Esophagus squamous epithelium (tissue), 5 donors: ENCODE results near the gene SEC23IP. TPM values are rescaled to one million over a fixed set of nuclear protein-coding genes. Genes with fewer than 3 reads are reported as not detected.

ENCODE experiments used
- DNase-seq: peaks from one replicate; lab custom pipeline; 2025; lab: John Stamatoyannopoulos, UW
- H3K27ac ChIP-seq, 4 donors: fragments of 200-600 bp; sonication (generic); one replicate each; pipeline ENCODE4 v1.5.1; 2016 to 2019; ENCODE audit warnings: mild to moderate bottlenecking in 1 of 4
- H3K27me3 ChIP-seq, 4 donors: fragments of 200-600 bp; sonication (generic); 1 replicate in 3 of 4; 2 replicates in 1 of 4; pipeline versions ENCODE4 v1.5.1 to v1.6.0; 2017 to 2021; ENCODE audit warnings: antibody characterized with exemption in 1 of 4
- H3K36me3 ChIP-seq, 3 donors: fragments of 200-600 bp; sonication (generic); one replicate each; pipeline ENCODE4 v1.5.1; 2016 to 2019
- H3K4me1 ChIP-seq, 3 donors: fragments of 200-600 bp; sonication (generic); one replicate each; pipeline ENCODE4 v1.5.1; 2017 to 2019
- H3K4me3 ChIP-seq, 4 donors: fragments of 200-600 bp; sonication (generic); 1 replicate in 3 of 4; 2 replicates in 1 of 4; pipeline ENCODE4 v1.5.1; 2016 to 2019; ENCODE audit warnings: mild to moderate bottlenecking in 2 of 4, moderate library complexity in 1 of 4
- H3K9me3 ChIP-seq, 3 donors: fragments of 200-600 bp; sonication (generic); one replicate each; pipeline ENCODE4 v1.5.1; 2016 to 2019
- CTCF ChIP-seq, 6 experiments: fragments of 450-650 bp in 4 of 6; fragments of 200-600 bp in 2 of 6; sonication (generic) in 2 of 6; IDR thresholded peaks; one replicate each; pipeline ENCODE4 v1.5.1; 2016 to 2019; ENCODE audit warnings: antibody characterized with exemption in 6 of 6, mild to moderate bottlenecking in 4 of 6, moderate library complexity in 4 of 6
- POLR2A ChIP-seq, 4 donors: fragments of 450-650 bp; IDR thresholded peaks; one replicate each; pipeline ENCODE4 v1.6.1; 2017; ENCODE audit warnings: antibody characterized with exemption in 4 of 4, mild to moderate bottlenecking in 4 of 4, moderate library complexity in 3 of 4
- WGBS, 2 donors: methylation state at CpG; one replicate each; pipeline ENCODE4 v1.1.5; 2018; 5-methylcytosine and 5-hydroxymethylcytosine counted together
- intact Hi-C: fragments of 100-400 bp; cut with DNase I; formaldehyde crosslinking; loops from one replicate; pipeline ENCODE4 v1.15.0; 2022
- total RNA-seq, 4 donors: library from RNA; depleted of rRNA; stranded (reverse); fragments of >200 nt; gene quantifications; one replicate each; pipeline ENCODE4 v1.1.0, GENCODE V29; 2016
- donor health status: DM: yes; HTN: yes; CAD: no.

Gene SEC23IP
- total RNA-seq, 4 donors from 2014 or later, result 13.0 to 20.5 (median 16.5) TPM

GRCh38 chr10:119893845-119894427 lies 1.4 kb downstream of the SEC23IP start:
- Histone ChIP-seq H3K27me3 (no peaks in the 10 kb centered on the region), H3K4me1 (peaks cover 34 to 56% (median 42%) of the 10 kb centered on the region in 3 donors), H3K36me3 (peaks cover 0 to 8% (median 4%) of the 10 kb centered on the region in 3 donors), H3K4me3 (peak overlapping the region in 3 of 4 donors; percentile 82 to 93 (median 90)), H3K27ac (peak overlapping the region in 2 of 4 donors; percentile 6 to 95), H3K9me3 (no peaks in the 10 kb centered on the region)
- no peak for DNase-seq
- TF ChIP-seq POLR2A (IDR thresholded peaks at IDR 0.05) (no peak), CTCF (IDR thresholded peaks at IDR 0.05) (no peak)
- intact Hi-C loops, result no loop called here
- WGBS, 2 donors, result 94 to 96% methylated on average over 3 of the region's 3 CpGs

GRCh38 chr10:119896061-119896655 lies 3.6 kb downstream of the SEC23IP start:
- 18 to 33% methylated on average over 4 of the region's 4 CpGs for WGBS, 2 donors
- peaks cover 0 to 25% (median 4%) of the 10 kb centered on the region in 3 donors for H3K36me3 ChIP-seq
- TF ChIP-seq CTCF (IDR thresholded peaks at IDR 0.05) (no peak), POLR2A (IDR thresholded peaks at IDR 0.05) (no peak)
- no peak overlapping the region for H3K4me3 ChIP-seq
- H3K27ac ChIP-seq, result peak overlapping the region; percentile 54 to 64 (median 61)
- no peak for DNase-seq
- no peaks in the 10 kb centered on the region for H3K9me3 ChIP-seq
- H3K27me3 ChIP-seq, result no peaks in the 10 kb centered on the region
- H3K4me1 ChIP-seq, result peaks cover 34 to 66% (median 42%) of the 10 kb centered on the region in 3 donors
- intact Hi-C loops, result no loop called here

- DNase-seq, result no peak
Observed at GRCh38 chr10:119896937-119897770, 4.6 kb downstream of the SEC23IP start.

GRCh38 chr10:119898577-119898976 lies 6.0 kb downstream of the SEC23IP start:
- TF ChIP-seq POLR2A (IDR thresholded peaks at IDR 0.05) (no peak), CTCF (IDR thresholded peaks at IDR 0.05) (no peak)
- Histone ChIP-seq H3K9me3 (no peaks in the 10 kb centered on the region), H3K4me3 (no peak overlapping the region), H3K27ac (no peak overlapping the region), H3K4me1 (peaks cover 26 to 51% (median 33%) of the 10 kb centered on the region in 3 donors), H3K36me3 (peaks cover 0 to 46% (median 5%) of the 10 kb centered on the region in 3 donors), H3K27me3 (no peaks in the 10 kb centered on the region)
- WGBS, 2 donors, result 83% methylated on average over 4 of the region's 4 CpGs
- intact Hi-C loops, result no loop called here
- no peak for DNase-seq

More at GRCh38 chr10:119896937-119897770, 4.6 kb downstream of the SEC23IP start:
- TF ChIP-seq POLR2A (IDR thresholded peaks at IDR 0.05), result no peak
- no peak for TF ChIP-seq CTCF (IDR thresholded peaks at IDR 0.05)
- H3K27ac ChIP-seq, result peak overlapping the region in 2 of 4 donors; percentile 62 to 64
- no peaks in the 10 kb centered on the region for H3K27me3 ChIP-seq
- peaks cover 0 to 32% (median 4%) of the 10 kb centered on the region in 3 donors for H3K36me3 ChIP-seq
- H3K9me3 ChIP-seq, result no peaks in the 10 kb centered on the region
- peaks cover 34 to 59% (median 39%) of the 10 kb centered on the region in 3 donors for H3K4me1 ChIP-seq
- no peak overlapping the region for H3K4me3 ChIP-seq
- 65 to 68% methylated on average over 9 of the region's 9 CpGs for WGBS, 2 donors
- intact Hi-C loops, result no loop called here
